Activated CD4-positive, alpha-beta T cell treated with anti-CD3 and anti-CD28 coated beads, Interleukin-2, Interleukin-6, amounts not matched to agents 100 ng/mL and 50 ng/mL, durations not matched to agents 16 hours and 8 hours (primary cell): ENCODE measurements around the gene PCDHGA7.
"Not testable (repeated sequence)": the region's sequence is repeated elsewhere in the genome, so short reads cannot be mapped to it uniquely, and the experiment has no call there.

Experiments used
- DNase-seq: peaks from one replicate; pipeline ENCODE4 v3.0.0-alpha.2; 2020

PCDHGA7 gene

GRCh38 chr5:141382469-141383294 is at the start of gene PCDHGA7:
PCDHGA7 (plus strand) TSS chr5:141382742; CDS start chr5:141382900, 158 bp downstream.
- no peak for DNase-seq

GRCh38 chr5:141338538-141339306 is 43.8 kb upstream of the PCDHGA7 start, which contains the start of gene PCDHGA2:
PCDHGA2 (plus strand) TSS chr5:141338760.
- peak; percentile 9 for DNase-seq

GRCh38 chr5:141340781-141341354 is 41.7 kb upstream of the PCDHGA7 start:
- not testable (repeated sequence) for DNase-seq

- DNase-seq: no peak
Measured at GRCh38 chr5:141342773-141343172, 39.8 kb upstream of the PCDHGA7 start.

GRCh38 chr5:141343242-141343952 is 39.1 kb upstream of the PCDHGA7 start, which contains the start of gene PCDHGA3:
PCDHGA3 (plus strand) TSS chr5:141343829; CDS start chr5:141344034, 205 bp downstream.
- DNase-seq: peak; percentile 30

- DNase-seq: no peak
Measured at GRCh38 chr5:141343953-141344463, 38.5 kb upstream of the PCDHGA7 start.

GRCh38 chr5:141345327-141345726 is 37.2 kb upstream of the PCDHGA7 start:
- no peak for DNase-seq

- DNase-seq: not testable (repeated sequence)
Measured at GRCh38 chr5:141346017-141346416, 36.5 kb upstream of the PCDHGA7 start.

GRCh38 chr5:141349917-141350619 is 32.5 kb upstream of the PCDHGA7 start, which contains the start of gene PCDHGB1:
PCDHGB1 (plus strand) TSS chr5:141350099; CDS start chr5:141350261, 162 bp downstream.
- DNase-seq: peak; percentile 35

- DNase-seq: no peak
Measured at GRCh38 chr5:141351591-141351990, 31.0 kb upstream of the PCDHGA7 start.

GRCh38 chr5:141354900-141355469 is 27.6 kb upstream of the PCDHGA7 start, which contains the start of gene PCDHGA4:
PCDHGA4 (plus strand) TSS chr5:141355021; CDS start chr5:141355108, 87 bp downstream.
- DNase-seq: no peak

- DNase-seq: no peak
Measured at GRCh38 chr5:141355641-141356040, 26.9 kb upstream of the PCDHGA7 start.

- DNase-seq: no peak
Measured at GRCh38 chr5:141356133-141356532, 26.4 kb upstream of the PCDHGA7 start.

- DNase-seq: no peak
Measured at GRCh38 chr5:141356950-141357349, 25.6 kb upstream of the PCDHGA7 start.

GRCh38 chr5:141359790-141360426 is 22.6 kb upstream of the PCDHGA7 start, which contains the start of gene PCDHGB2:
PCDHGB2 (plus strand) TSS chr5:141359994; CDS start chr5:141360136, 142 bp downstream.
- peak; percentile 16 for DNase-seq

- DNase-seq: no peak
Measured at GRCh38 chr5:141360685-141361084, 21.9 kb upstream of the PCDHGA7 start.

GRCh38 chr5:141362719-141363118 is 19.8 kb upstream of the PCDHGA7 start:
- no peak for DNase-seq

GRCh38 chr5:141363952-141364660 is 18.4 kb upstream of the PCDHGA7 start, which contains the start of gene PCDHGA5:
PCDHGA5 (plus strand) TSS chr5:141364162; CDS start chr5:141364331, 169 bp downstream.
- no peak for DNase-seq
